Measurements from ENCODE around the gene EIF2AK3.
"Not testable (repeated sequence)": the region's sequence is repeated elsewhere in the genome, so short reads cannot be mapped to it uniquely, and the experiment has no call there.

EIF2AK3 gene

GRCh38 chr2:88597168-88597567 is 30.1 kb downstream of the EIF2AK3 start:
- DNase-seq (ENCODE audit: low read depth in 2 of 2): no peak

GRCh38 chr2:88596141-88596830 is 31.0 kb downstream of the EIF2AK3 start:
- no peak for DNase-seq (ENCODE audit: low read depth in 2 of 2)

GRCh38 chr2:88591698-88592097 is 35.6 kb downstream of the EIF2AK3 start:
- DNase-seq (ENCODE audit: low read depth in 2 of 2): no peak

- DNase-seq (ENCODE audit: low read depth in 2 of 2): peak in 1 of 2 donors; percentile 13
Observed at GRCh38 chr2:88590998-88591613, 36.2 kb downstream of the EIF2AK3 start.

GRCh38 chr2:88585969-88586368 is 41.3 kb downstream of the EIF2AK3 start:
- no peak for DNase-seq (ENCODE audit: low read depth in 2 of 2)

GRCh38 chr2:88582030-88582429 is 45.2 kb downstream of the EIF2AK3 start:
- DNase-seq (ENCODE audit: low read depth in 2 of 2): no peak

GRCh38 chr2:88580088-88580487 is 47.2 kb downstream of the EIF2AK3 start:
- no peak for DNase-seq (ENCODE audit: low read depth in 2 of 2)

GRCh38 chr2:88575630-88576029 is 51.6 kb downstream of the EIF2AK3 start:
- no peak for DNase-seq (ENCODE audit: low read depth in 2 of 2)

GRCh38 chr2:88575051-88575450 is 52.2 kb downstream of the EIF2AK3 start:
- no peak for DNase-seq (ENCODE audit: low read depth in 2 of 2)

- DNase-seq (ENCODE audit: low read depth in 2 of 2): no peak
Observed at GRCh38 chr2:88574445-88574844, 52.8 kb downstream of the EIF2AK3 start.

GRCh38 chr2:88568179-88568578 is 59.1 kb downstream of the EIF2AK3 start:
- DNase-seq (ENCODE audit: low read depth in 2 of 2): no peak

GRCh38 chr2:88564402-88564801 is 62.9 kb downstream of the EIF2AK3 start:
- DNase-seq (ENCODE audit: low read depth in 2 of 2): no peak

GRCh38 chr2:88563129-88563528 is 64.1 kb downstream of the EIF2AK3 start:
- DNase-seq (ENCODE audit: low read depth in 2 of 2): no peak

- DNase-seq (ENCODE audit: low read depth in 2 of 2): no peak
Observed at GRCh38 chr2:88561646-88562388, 65.4 kb downstream of the EIF2AK3 start.

- no peak for DNase-seq (ENCODE audit: low read depth in 2 of 2)
Observed at GRCh38 chr2:88560619-88561307, 66.5 kb downstream of the EIF2AK3 start.

GRCh38 chr2:88557290-88557689 is 70.0 kb downstream of the EIF2AK3 start:
- DNase-seq (ENCODE audit: low read depth in 2 of 2): no peak

GRCh38 chr2:88556026-88556425 is 71.2 kb downstream of the EIF2AK3 start:
- DNase-seq (ENCODE audit: low read depth in 2 of 2): no peak

GRCh38 chr2:88554189-88554588 is 73.1 kb downstream of the EIF2AK3 start:
- no peak for DNase-seq (ENCODE audit: low read depth in 2 of 2)

GRCh38 chr2:88549616-88550292 is 77.5 kb downstream of the EIF2AK3 start:
- no peak for DNase-seq (ENCODE audit: low read depth in 2 of 2)

GRCh38 chr2:88546291-88546690 is 81.0 kb downstream of the EIF2AK3 start:
- DNase-seq (ENCODE audit: low read depth in 2 of 2): not testable (repeated sequence)

- no peak for DNase-seq (ENCODE audit: low read depth in 2 of 2)
Observed at GRCh38 chr2:88545118-88545517, 82.1 kb downstream of the EIF2AK3 start.

Measured in stimulated activated CD4-positive, alpha-beta T cell treated with anti-CD3 and anti-CD28 coated beads, Interleukin-4, amount 100 ng/mL, for 48 hours (primary cell).